MCF 10A (cell line): Measurements from ENCODE around the gene DSCAML1. TPM values are rescaled to one million over a fixed set of nuclear protein-coding genes. Genes with fewer than 3 reads are reported as not detected.

Experiments
- BruUV-seq: library from RNA; stranded (reverse); fragments of 400-500 nt; replicated peaks from 2 replicates; lab custom pipeline; 2021; lab: Mats Ljungman, UMichigan
- CTCF ChIA-PET: fragments of 300-600 bp; sonication (Branson Sonifier 250); formaldehyde crosslinking; extraction: SDS; loops from one replicate; lab custom pipeline; 2021; ENCODE audit warnings: antibody characterized with exemption, inconsistent platforms; lab: Yijun Ruan, JAX
- POLR2A ChIA-PET: fragments of 300-600, 350-650 bp; sonication (Branson Sonifier 250); formaldehyde crosslinking; extraction: SDS; loops from one replicate; lab custom pipeline; 2020; ENCODE audit warnings: antibody characterized with exemption, inconsistent platforms; lab: Yijun Ruan, JAX
- DNase-seq: peaks from one replicate; pipeline ENCODE4 v3.0.0-alpha.2; 2018; ENCODE audit not compliant: unreplicated experiment
- H3K27ac Mint-ChIP-seq: one replicate; pipeline ENCODE4 v1.8.0; 2022; ENCODE audit warnings: mild to moderate bottlenecking, low read depth, mixed read lengths; ENCODE audit not compliant: unreplicated experiment
- H3K27me3 Mint-ChIP-seq: one replicate; pipeline ENCODE4 v1.8.0; 2022; ENCODE audit warnings: mixed read lengths; ENCODE audit not compliant: insufficient read depth, unreplicated experiment
- H3K36me3 Mint-ChIP-seq: one replicate; pipeline ENCODE4 v1.8.0; 2022; ENCODE audit warnings: mild to moderate bottlenecking, moderate library complexity, mixed read lengths; ENCODE audit not compliant: insufficient read depth, unreplicated experiment
- H3K4me1 Mint-ChIP-seq: one replicate; pipeline ENCODE4 v1.8.0; 2022; ENCODE audit warnings: mixed read lengths; ENCODE audit not compliant: insufficient read depth, unreplicated experiment
- H3K4me3 Mint-ChIP-seq: one replicate; pipeline ENCODE4 v1.8.0; 2022; ENCODE audit warnings: mild to moderate bottlenecking, moderate library complexity, mixed read lengths; ENCODE audit not compliant: unreplicated experiment
- H3K9me3 Mint-ChIP-seq: one replicate; pipeline ENCODE4 v1.8.0; 2022; ENCODE audit warnings: mixed read lengths; ENCODE audit not compliant: unreplicated experiment
- intact Hi-C: fragments of 100-400 bp; cut with micrococcal nuclease; formaldehyde crosslinking; loops from 2 replicates; pipeline ENCODE4 v1.14.1; 2022
- total RNA-seq: library from RNA; stranded (reverse); gene quantifications from 2 replicates; pipeline ENCODE4 v1.2.3, GENCODE V29; 2022
- TF ChIP-seq, protein P1 (sequence below): fragments of 200-600 bp; IDR thresholded peaks from one replicate; pipeline ENCODE4 v1.8.0; 2022; ENCODE audit warnings: antibody characterized with exemption, mild to moderate bottlenecking; ENCODE audit not compliant: unreplicated experiment

DSCAML1 gene
- total RNA-seq, 1 experiment from 2014 or later: not detected

DNA sequence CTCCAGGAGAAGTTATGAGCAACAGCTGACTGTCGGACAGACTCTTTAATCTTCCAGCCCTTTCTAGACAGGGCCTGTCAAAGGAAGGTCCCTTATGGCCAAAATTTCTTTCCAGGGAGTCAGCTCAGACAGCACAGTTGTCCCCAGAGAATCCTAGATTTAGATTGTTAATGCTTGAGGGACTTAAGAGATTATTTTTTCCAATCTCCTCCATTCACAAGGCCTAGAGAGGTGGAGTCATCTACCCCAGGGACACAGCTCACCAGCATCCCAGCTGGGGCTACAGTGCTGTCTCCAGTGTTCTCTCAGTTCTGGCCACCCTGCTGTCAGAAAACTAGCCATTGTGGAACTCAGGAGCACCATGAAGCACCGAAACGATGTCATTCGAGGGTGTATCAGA, 7.8 kb downstream of the DSCAML1 start:
- no TSS peak for BruUV-seq
- Mint-ChIP-seq H3K36me3 (no peaks in the 10 kb centered on the region), H3K4me3 (no peak overlapping the region), H3K9me3 (no peaks in the 10 kb centered on the region), H3K27ac (no peak overlapping the region), H3K4me1 (no peaks in the 10 kb centered on the region), H3K27me3 (peaks cover 91% of the 10 kb centered on the region)
- no peak for DNase-seq
- POLR2A ChIA-PET: no interaction called here
- CTCF ChIA-PET: interaction anchor here (0.7 to 2.0 kb wide), 4 partner anchors 18 to 79 kb away, joined by 3 to 5 read pairs (median 3); no protein-coding TSS in a partner anchor
- TF ChIP-seq, protein P1, sequence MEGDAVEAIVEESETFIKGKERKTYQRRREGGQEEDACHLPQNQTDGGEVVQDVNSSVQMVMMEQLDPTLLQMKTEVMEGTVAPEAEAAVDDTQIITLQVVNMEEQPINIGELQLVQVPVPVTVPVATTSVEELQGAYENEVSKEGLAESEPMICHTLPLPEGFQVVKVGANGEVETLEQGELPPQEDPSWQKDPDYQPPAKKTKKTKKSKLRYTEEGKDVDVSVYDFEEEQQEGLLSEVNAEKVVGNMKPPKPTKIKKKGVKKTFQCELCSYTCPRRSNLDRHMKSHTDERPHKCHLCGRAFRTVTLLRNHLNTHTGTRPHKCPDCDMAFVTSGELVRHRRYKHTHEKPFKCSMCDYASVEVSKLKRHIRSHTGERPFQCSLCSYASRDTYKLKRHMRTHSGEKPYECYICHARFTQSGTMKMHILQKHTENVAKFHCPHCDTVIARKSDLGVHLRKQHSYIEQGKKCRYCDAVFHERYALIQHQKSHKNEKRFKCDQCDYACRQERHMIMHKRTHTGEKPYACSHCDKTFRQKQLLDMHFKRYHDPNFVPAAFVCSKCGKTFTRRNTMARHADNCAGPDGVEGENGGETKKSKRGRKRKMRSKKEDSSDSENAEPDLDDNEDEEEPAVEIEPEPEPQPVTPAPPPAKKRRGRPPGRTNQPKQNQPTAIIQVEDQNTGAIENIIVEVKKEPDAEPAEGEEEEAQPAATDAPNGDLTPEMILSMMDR: no peak
- intact Hi-C loops: no loop called here

DNA sequence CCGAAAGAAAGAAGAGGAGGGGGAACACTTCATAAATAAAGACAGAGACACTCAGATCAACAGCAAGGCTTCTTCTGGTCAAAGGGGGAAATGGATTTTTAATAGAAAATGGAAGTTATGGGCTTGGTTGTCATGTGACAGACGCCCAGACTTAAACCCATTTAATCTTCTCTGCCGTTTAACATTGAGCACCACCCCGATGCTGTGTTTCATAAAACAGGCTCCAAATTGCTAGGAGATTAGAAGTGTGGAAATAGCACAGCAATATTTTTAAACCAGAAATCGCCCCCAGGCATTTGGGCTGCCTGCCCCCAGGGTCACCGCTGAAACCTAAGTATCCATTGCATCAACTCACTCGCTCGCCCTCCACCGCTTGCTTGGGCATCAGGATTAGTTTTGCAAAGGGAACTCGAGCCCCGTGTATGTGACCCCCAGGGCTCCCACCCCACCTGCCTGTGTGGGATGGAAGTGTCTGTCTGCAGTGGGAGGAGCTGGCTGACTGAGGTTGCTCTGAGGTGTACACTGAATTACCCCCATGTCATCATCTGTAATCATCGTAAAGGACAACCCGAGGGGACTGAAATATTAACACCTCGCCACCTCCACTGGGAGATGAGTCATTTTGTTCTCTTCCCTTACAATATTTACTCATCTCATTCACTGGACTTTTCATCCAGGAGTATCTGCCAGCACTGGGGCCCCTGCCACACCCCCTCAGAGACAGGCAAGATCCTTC, 10.7 kb downstream of the DSCAML1 start:
- no peak overlapping the region for H3K4me3 Mint-ChIP-seq

DNA sequence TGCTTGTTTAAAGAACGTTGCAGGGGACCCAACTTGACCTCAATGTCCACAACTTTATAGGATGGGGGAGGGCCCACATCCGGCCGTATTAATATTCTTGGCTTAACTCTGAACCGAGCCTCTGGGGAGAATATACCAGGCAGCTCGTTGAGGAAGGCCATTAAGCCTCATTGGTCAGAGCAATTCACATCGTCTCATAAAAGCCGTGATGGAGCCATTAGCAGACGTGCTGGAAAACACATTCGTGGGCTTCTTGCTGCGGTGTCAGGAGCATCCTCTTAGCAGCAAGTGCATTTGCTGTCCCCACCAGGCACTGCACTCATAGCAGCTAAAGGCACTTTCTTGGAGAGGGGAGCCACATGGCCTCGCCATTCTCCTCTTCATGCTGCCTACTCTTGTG, 14.9 kb downstream of the DSCAML1 start:
- no peaks in the 10 kb centered on the region for H3K36me3 Mint-ChIP-seq
- POLR2A ChIA-PET: no interaction called here
- H3K4me3 Mint-ChIP-seq: no peak overlapping the region
- TF ChIP-seq, protein P1: no peak
- H3K27me3 Mint-ChIP-seq: peaks cover 97% of the 10 kb centered on the region
- no peaks in the 10 kb centered on the region for H3K9me3 Mint-ChIP-seq
- BruUV-seq: no TSS peak
- no peak for DNase-seq
- intact Hi-C loops: no loop called here
- no peak overlapping the region for H3K27ac Mint-ChIP-seq
- CTCF ChIA-PET: no interaction called here
- no peaks in the 10 kb centered on the region for H3K4me1 Mint-ChIP-seq

More for the DNA sequence above, 10.7 kb downstream of the DSCAML1 start:
- CTCF ChIA-PET: interaction anchor here (0.7 to 1.1 kb wide), 2 partner anchors 22 to 57 kb away, joined by 3 read pairs; no protein-coding TSS in a partner anchor
- POLR2A ChIA-PET: no interaction called here
- TF ChIP-seq, protein P1: no peak
- Mint-ChIP-seq H3K36me3 (no peaks in the 10 kb centered on the region), H3K27ac (no peak overlapping the region), H3K9me3 (no peaks in the 10 kb centered on the region), H3K4me1 (no peaks in the 10 kb centered on the region), H3K27me3 (peaks cover 95% of the 10 kb centered on the region)
- DNase-seq: peak; percentile 6
- no TSS peak for BruUV-seq
- intact Hi-C loops: no loop called here

DNA sequence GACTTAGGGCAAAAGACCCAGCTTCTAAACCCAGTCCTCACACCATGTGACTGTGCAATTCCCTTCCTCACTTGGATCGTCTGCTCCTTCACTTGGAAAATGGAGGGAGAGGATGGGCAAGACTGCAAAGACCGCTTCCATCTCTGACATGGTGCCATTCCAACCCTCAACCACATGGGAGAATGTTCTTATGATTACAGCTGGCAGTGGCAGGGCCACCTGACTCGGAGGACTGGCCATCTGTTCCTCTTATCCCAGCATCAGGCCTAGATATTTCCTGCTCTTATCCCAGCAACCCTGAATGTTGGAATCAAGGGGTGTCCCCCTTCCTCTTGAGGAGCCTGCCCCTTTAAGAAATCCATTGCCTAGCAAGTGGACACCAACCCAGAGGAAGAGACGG, 15.4 kb downstream of the DSCAML1 start:
- no peak for DNase-seq
- ChIA-PET CTCF (no interaction called here), POLR2A (no interaction called here)
- Mint-ChIP-seq H3K4me1 (no peaks in the 10 kb centered on the region), H3K27me3 (peaks cover 100% of the 10 kb centered on the region), H3K36me3 (no peaks in the 10 kb centered on the region), H3K27ac (no peak overlapping the region), H3K9me3 (no peaks in the 10 kb centered on the region), H3K4me3 (no peak overlapping the region)
- TF ChIP-seq, protein P1: no peak
- BruUV-seq: no TSS peak
- intact Hi-C loops: no loop called here
